Renal cortex interstitium (tissue), 11 donors: ENCODE data around the gene PPP1R13B. TPM values are rescaled to one million over a fixed set of nuclear protein-coding genes. Genes with fewer than 3 reads are reported as not detected.
A peak's percentile ranks its signal among the peaks of the same experiment; 100 is the strongest.

ENCODE experiments used
- DNase-seq, 11 donors: peaks; one replicate each; pipeline ENCODE4 v3.0.0-alpha.2; 2013; ENCODE audit warnings: low read depth in 9 of 11, low spot score in 4 of 11; ENCODE audit errors: extremely low read depth in 1 of 11
- polyA plus RNA-seq, 3 donors: library from polyadenylated mRNA; unstranded; fragments of 120-200 nt; gene quantifications; one replicate each; pipeline ENCODE4 v1.2.1, GENCODE V29; 2013; ENCODE audit not compliant: insufficient read length in 3 of 3

Gene PPP1R13B
- polyA plus RNA-seq, 3 donors = 29.8 to 47.6 (median 31.2) TPM

GRCh38 chr14:103867020-103867419, 19.6 kb upstream of the PPP1R13B start:
- DNase-seq = no peak

- no peak for DNase-seq
Observed at GRCh38 chr14:103863245-103863644, 15.9 kb upstream of the PPP1R13B start.

- DNase-seq = no peak
Observed at GRCh38 chr14:103862393-103862782, 15.0 kb upstream of the PPP1R13B start.

GRCh38 chr14:103861413-103862392, 14.3 kb upstream of the PPP1R13B start:
- no peak for DNase-seq

- DNase-seq = no peak
Observed at GRCh38 chr14:103859416-103860202, 12.2 kb upstream of the PPP1R13B start.

- no peak for DNase-seq
Observed at GRCh38 chr14:103858063-103858781, 10.8 kb upstream of the PPP1R13B start.

GRCh38 chr14:103857256-103857655, 9.9 kb upstream of the PPP1R13B start:
- DNase-seq = no peak

GRCh38 chr14:103856607-103857006, 9.2 kb upstream of the PPP1R13B start:
- DNase-seq = no peak

- no peak for DNase-seq
Observed at GRCh38 chr14:103856105-103856504, 8.7 kb upstream of the PPP1R13B start.

- DNase-seq = no peak
Observed at GRCh38 chr14:103855734-103856095, 8.3 kb upstream of the PPP1R13B start.

GRCh38 chr14:103854822-103855733, 7.7 kb upstream of the PPP1R13B start:
- peak in 6 of 11 donors; percentile 71 to 88 (median 78) for DNase-seq

GRCh38 chr14:103854017-103854808, 6.8 kb upstream of the PPP1R13B start:
- no peak for DNase-seq

- no peak for DNase-seq
Observed at GRCh38 chr14:103849151-103849886, 1.9 kb upstream of the PPP1R13B start.

- DNase-seq = no peak
Observed at GRCh38 chr14:103848175-103849077, 1.1 kb upstream of the PPP1R13B start.

GRCh38 chr14:103846543-103847450, 578 bp downstream of the PPP1R13B start:
- DNase-seq = peak in 1 of 11 donors; percentile 33
